SK-N-SH treated with all-trans-retinoic acid at 6 μM for 48 hours (cell line): ENCODE results near the gene PID1.

Experiments
- ATAC-seq: fragments of 200-7000 bp; cut with Tn5 transposase; 3 replicates; pipeline ENCODE4 v1.9.1; 2020; ENCODE audit warnings: mild to moderate bottlenecking, moderate library complexity
- ARNTL ChIP-seq: fragments of 450-650 bp; formaldehyde crosslinking; IDR thresholded peaks from 2 replicates; pipeline ENCODE4 v1.5.0; 2020; ENCODE audit warnings: low read depth, mild to moderate bottlenecking, moderate library complexity, borderline replicate concordance
- BACH2 ChIP-seq: fragments of 250-450 bp; sonication (Bioruptor Pico); IDR thresholded peaks from 2 replicates; pipeline ENCODE4 v1.9.0; 2021; ENCODE audit warnings: mild to moderate bottlenecking, borderline replicate concordance
- CREB5 ChIP-seq: fragments of 250-450 bp; sonication (Bioruptor Pico); IDR thresholded peaks from 2 replicates; pipeline ENCODE4 v1.5.1; 2020; ENCODE audit warnings: low read depth, mild to moderate bottlenecking, moderate library complexity
- CSDC2 ChIP-seq: fragments of 250-450 bp; sonication (Bioruptor Pico); IDR thresholded peaks from 2 replicates; pipeline ENCODE4 v1.5.0; 2020; ENCODE audit warnings: mild to moderate bottlenecking, moderate library complexity
- GLIS3 ChIP-seq: fragments of 250-450 bp; sonication (Bioruptor Pico); IDR thresholded peaks from 2 replicates; pipeline ENCODE4 v1.5.0; 2020; ENCODE audit warnings: mild to moderate bottlenecking, moderate library complexity
- ISL1 ChIP-seq: fragments of 250-450 bp; sonication (Bioruptor Pico); IDR thresholded peaks from 2 replicates; pipeline ENCODE4 v2.1.2; 2022; ENCODE audit warnings: mild to moderate bottlenecking, moderate library complexity
- OSR1 ChIP-seq: fragments of 250-450 bp; sonication (Bioruptor Pico); IDR thresholded peaks from 2 replicates; pipeline ENCODE4 v1.8.0; 2022; ENCODE audit warnings: moderate library complexity, mild to moderate bottlenecking, inconsistent platforms
- POU6F1 ChIP-seq: fragments of 250-450 bp; sonication (Bioruptor Pico); IDR thresholded peaks from 2 replicates; pipeline ENCODE4 v1.8.0; 2021; ENCODE audit warnings: low read depth, mild to moderate bottlenecking, moderate library complexity, borderline replicate concordance
- PPARA ChIP-seq: fragments of 250-450 bp; sonication (Bioruptor Pico); IDR thresholded peaks from 2 replicates; pipeline ENCODE4 v1.5.0; 2020; ENCODE audit warnings: mild to moderate bottlenecking, borderline replicate concordance
- SNAI2 ChIP-seq: fragments of 250-450 bp; sonication (Bioruptor Pico); IDR thresholded peaks from 2 replicates; pipeline ENCODE4 v1.5.0; 2020; ENCODE audit warnings: mild to moderate bottlenecking, moderate library complexity
- TCF4 ChIP-seq: fragments of 250-450 bp; sonication (Bioruptor Pico); IDR thresholded peaks from 2 replicates; pipeline ENCODE4 v1.8.0; 2021; ENCODE audit warnings: mild to moderate bottlenecking, moderate library complexity, borderline replicate concordance
- TOX ChIP-seq: fragments of 250-450 bp; sonication (Bioruptor Pico); IDR thresholded peaks from 2 replicates; pipeline ENCODE4 v1.8.0; 2021; ENCODE audit warnings: mild to moderate bottlenecking, moderate library complexity, borderline replicate concordance
- TSHZ2 ChIP-seq: fragments of 250-450 bp; sonication (Bioruptor Pico); IDR thresholded peaks from 2 replicates; pipeline ENCODE4 v1.5.0; 2020; ENCODE audit warnings: mild to moderate bottlenecking, moderate library complexity
- ZC3H10 ChIP-seq: fragments of 250-450 bp; sonication (Bioruptor Pico); IDR thresholded peaks from 2 replicates; pipeline ENCODE4 v1.5.1; 2021; ENCODE audit warnings: mild to moderate bottlenecking, moderate library complexity
- ZFP3 ChIP-seq: fragments of 250-450 bp; sonication (Bioruptor Pico); IDR thresholded peaks from 2 replicates; pipeline ENCODE4 v1.5.0; 2020; ENCODE audit warnings: mild to moderate bottlenecking, moderate library complexity
- ZFP30 ChIP-seq: fragments of 450-650 bp; formaldehyde crosslinking; IDR thresholded peaks from 2 replicates; pipeline ENCODE4 v1.5.0; 2022; ENCODE audit warnings: mild to moderate bottlenecking, moderate library complexity
- ZNF565 ChIP-seq: fragments of 450-650 bp; formaldehyde crosslinking; conservative IDR thresholded peaks from 2 replicates; pipeline ENCODE4 v1.5.0; 2020; ENCODE audit warnings: low read depth, mild to moderate bottlenecking, moderate library complexity
- ZNF70 ChIP-seq: fragments of 450-650 bp; formaldehyde crosslinking; IDR thresholded peaks from 2 replicates; pipeline ENCODE4 v1.5.0; 2020; ENCODE audit warnings: mild to moderate bottlenecking, moderate library complexity
- ZNF8 ChIP-seq: fragments of 450-650 bp; formaldehyde crosslinking; IDR thresholded peaks from 2 replicates; pipeline ENCODE4 v1.5.0; 2020; ENCODE audit warnings: mild to moderate bottlenecking, moderate library complexity
- TF ChIP-seq, protein P1 (sequence below): fragments of 250-450 bp; sonication (Bioruptor Pico); IDR thresholded peaks from 2 replicates; pipeline ENCODE4 v1.5.1; 2021; ENCODE audit warnings: mild to moderate bottlenecking, moderate library complexity
- TF ChIP-seq, protein P2 (sequence below): fragments of 250-450 bp; sonication (Bioruptor Pico); IDR thresholded peaks from 2 replicates; pipeline ENCODE4 v1.8.0; 2020; ENCODE audit warnings: mild to moderate bottlenecking, moderate library complexity, borderline replicate concordance

The PID1 gene

GRCh38 chr2:229261599-229261998 lies 9.5 kb downstream of the PID1 start:
- ATAC-seq: no peak
- TF ChIP-seq, protein P1, sequence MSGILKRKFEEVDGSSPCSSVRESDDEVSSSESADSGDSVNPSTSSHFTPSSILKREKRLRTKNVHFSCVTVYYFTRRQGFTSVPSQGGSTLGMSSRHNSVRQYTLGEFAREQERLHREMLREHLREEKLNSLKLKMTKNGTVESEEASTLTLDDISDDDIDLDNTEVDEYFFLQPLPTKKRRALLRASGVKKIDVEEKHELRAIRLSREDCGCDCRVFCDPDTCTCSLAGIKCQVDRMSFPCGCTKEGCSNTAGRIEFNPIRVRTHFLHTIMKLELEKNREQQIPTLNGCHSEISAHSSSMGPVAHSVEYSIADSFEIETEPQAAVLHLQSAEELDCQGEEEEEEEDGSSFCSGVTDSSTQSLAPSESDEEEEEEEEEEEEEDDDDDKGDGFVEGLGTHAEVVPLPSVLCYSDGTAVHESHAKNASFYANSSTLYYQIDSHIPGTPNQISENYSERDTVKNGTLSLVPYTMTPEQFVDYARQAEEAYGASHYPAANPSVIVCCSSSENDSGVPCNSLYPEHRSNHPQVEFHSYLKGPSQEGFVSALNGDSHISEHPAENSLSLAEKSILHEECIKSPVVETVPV (CRISPR knock-in tag): no peak
- TF ChIP-seq TCF4 (CRISPR knock-in tag) (no peak), POU6F1 (no peak), ZFP3 (CRISPR knock-in tag) (no peak), TOX (no peak), ZFP30 (CRISPR knock-in tag) (no peak), ZC3H10 (no peak)

GRCh38 chr2:229261076-229261475 lies 10.0 kb downstream of the PID1 start:
- TF ChIP-seq ZFP30 (CRISPR knock-in tag) (no peak), ZNF70 (no peak), ZC3H10 (no peak), CSDC2 (CRISPR knock-in tag) (no peak), SNAI2 (CRISPR knock-in tag) (no peak)
- TF ChIP-seq, protein P2, sequence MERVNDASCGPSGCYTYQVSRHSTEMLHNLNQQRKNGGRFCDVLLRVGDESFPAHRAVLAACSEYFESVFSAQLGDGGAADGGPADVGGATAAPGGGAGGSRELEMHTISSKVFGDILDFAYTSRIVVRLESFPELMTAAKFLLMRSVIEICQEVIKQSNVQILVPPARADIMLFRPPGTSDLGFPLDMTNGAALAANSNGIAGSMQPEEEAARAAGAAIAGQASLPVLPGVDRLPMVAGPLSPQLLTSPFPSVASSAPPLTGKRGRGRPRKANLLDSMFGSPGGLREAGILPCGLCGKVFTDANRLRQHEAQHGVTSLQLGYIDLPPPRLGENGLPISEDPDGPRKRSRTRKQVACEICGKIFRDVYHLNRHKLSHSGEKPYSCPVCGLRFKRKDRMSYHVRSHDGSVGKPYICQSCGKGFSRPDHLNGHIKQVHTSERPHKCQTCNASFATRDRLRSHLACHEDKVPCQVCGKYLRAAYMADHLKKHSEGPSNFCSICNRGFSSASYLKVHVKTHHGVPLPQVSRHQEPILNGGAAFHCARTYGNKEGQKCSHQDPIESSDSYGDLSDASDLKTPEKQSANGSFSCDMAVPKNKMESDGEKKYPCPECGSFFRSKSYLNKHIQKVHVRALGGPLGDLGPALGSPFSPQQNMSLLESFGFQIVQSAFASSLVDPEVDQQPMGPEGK (CRISPR knock-in tag): no peak
- TF ChIP-seq, all 23 proteins: peak for 0

DNA sequence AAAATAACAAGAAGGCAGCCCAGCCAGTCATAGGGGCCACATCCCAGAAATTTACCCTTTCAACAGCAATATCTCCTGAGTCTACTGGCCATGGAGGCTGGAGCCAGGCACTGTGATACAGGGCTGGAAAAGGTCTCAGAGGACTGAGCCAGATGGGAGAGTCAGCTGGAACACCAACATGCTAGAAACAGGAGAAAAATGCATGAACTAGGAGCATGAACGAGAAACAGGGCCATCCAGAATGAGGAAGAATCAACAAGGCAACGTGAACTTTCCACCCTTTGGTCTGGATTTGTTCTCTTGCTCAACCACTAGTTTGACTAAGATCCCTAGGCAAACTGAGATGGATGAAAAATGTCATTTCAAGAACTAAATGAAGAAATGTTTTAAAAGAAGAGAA lies 13.1 kb downstream of the PID1 start:
- TF ChIP-seq ZNF565: no peak
- no peak for TF ChIP-seq BACH2 (CRISPR knock-in tag)
- no peak for TF ChIP-seq CSDC2 (CRISPR knock-in tag)
- no peak for TF ChIP-seq ZC3H10
- no peak for TF ChIP-seq ISL1
- TF ChIP-seq SNAI2 (CRISPR knock-in tag): no peak
- no peak for TF ChIP-seq ZNF8
- TF ChIP-seq TOX: no peak
- no peak for TF ChIP-seq ZFP3 (CRISPR knock-in tag)
- TF ChIP-seq CREB5 (CRISPR knock-in tag): no peak
- no peak for ATAC-seq

More at GRCh38 chr2:229261076-229261475, 10.0 kb downstream of the PID1 start:
- no peak for ATAC-seq

GRCh38 chr2:229256376-229256775 lies 14.7 kb downstream of the PID1 start:
- TF ChIP-seq, protein P2 (CRISPR knock-in tag): no peak
- TF ChIP-seq ZFP3 (CRISPR knock-in tag) (no peak), TCF4 (CRISPR knock-in tag) (no peak), BACH2 (CRISPR knock-in tag) (no peak), ZFP30 (CRISPR knock-in tag) (no peak), OSR1 (CRISPR knock-in tag) (no peak), POU6F1 (no peak), ZNF70 (no peak), PPARA (CRISPR knock-in tag) (no peak), GLIS3 (CRISPR knock-in tag) (no peak), ZC3H10 (no peak), TSHZ2 (CRISPR knock-in tag) (no peak), ARNTL (no peak), SNAI2 (CRISPR knock-in tag) (no peak), TOX (no peak)
- TF ChIP-seq, protein P1 (CRISPR knock-in tag): no peak
- ATAC-seq: no peak
